GM21825 (cell line): ENCODE measurements around the gene TYW1B.
"Not testable (repeated sequence)": the region's sequence is repeated elsewhere in the genome, so short reads cannot be mapped to it uniquely, and the experiment has no call there.

Experiments used
- ATAC-seq: cut with Tn5 transposase; IDR thresholded peaks from one replicate; pipeline ENCODE4 v1.9.1; 2021; ENCODE audit warnings: mild to moderate bottlenecking, moderate library complexity; ENCODE audit not compliant: unreplicated experiment

The TYW1B gene

GRCh38 chr7:72580142-72580770 is 247.7 kb downstream of the TYW1B start:
- ATAC-seq = not testable (repeated sequence)

- no peak for ATAC-seq
These were observed 250.9 kb downstream of the TYW1B start for GRCh38 chr7:72577107-72577506.

- ATAC-seq = not testable (repeated sequence)
These were observed 266.0 kb downstream of the TYW1B start for GRCh38 chr7:72561988-72562387.

DNA sequence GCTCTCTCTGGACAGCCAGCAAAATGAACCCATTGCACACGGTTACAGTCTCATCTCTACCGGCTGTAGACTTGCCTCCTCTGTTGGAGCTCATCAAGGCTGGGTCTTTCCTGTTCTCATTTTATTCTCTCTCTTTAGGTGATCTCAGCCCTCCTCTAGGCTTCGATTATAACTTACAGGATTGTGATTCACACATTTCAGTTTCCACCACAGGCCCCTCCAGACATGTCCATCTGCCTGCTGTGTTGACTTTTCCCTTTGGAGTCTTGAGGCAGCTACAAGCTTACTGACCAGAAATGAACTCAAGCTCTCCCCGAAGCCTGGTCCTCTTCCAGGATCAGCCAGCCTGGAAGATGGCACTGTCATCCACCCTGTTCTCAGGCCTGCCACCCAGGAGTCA is 268.5 kb downstream of the TYW1B start:
- ATAC-seq = not testable (repeated sequence)

GRCh38 chr7:72556733-72557132 is 271.3 kb downstream of the TYW1B start:
- ATAC-seq = not testable (repeated sequence)

GRCh38 chr7:72555238-72555637 is 272.8 kb downstream of the TYW1B start:
- not testable (repeated sequence) for ATAC-seq

DNA sequence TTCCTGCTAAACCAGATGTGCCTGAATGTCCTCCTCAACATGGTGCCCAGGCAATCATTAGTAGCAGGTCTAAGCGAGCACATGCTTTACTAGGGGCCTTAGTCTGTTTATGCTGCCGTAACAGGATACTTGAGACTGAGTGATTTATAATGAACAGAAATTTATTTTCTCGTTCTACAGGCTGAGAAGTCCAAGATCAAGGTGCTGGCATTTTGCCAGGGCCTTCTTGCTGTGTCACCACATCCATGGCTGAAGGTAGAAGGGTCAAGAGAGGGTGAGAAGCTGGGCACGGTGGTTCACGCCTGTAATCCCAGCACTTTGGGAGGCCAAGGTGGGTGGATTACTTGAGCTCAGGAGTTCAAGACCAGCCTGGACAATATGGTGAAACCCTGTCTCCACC is 273.6 kb downstream of the TYW1B start:
- not testable (repeated sequence) for ATAC-seq

GRCh38 chr7:72550454-72550853 is 277.5 kb downstream of the TYW1B start:
- ATAC-seq = not testable (repeated sequence)

DNA sequence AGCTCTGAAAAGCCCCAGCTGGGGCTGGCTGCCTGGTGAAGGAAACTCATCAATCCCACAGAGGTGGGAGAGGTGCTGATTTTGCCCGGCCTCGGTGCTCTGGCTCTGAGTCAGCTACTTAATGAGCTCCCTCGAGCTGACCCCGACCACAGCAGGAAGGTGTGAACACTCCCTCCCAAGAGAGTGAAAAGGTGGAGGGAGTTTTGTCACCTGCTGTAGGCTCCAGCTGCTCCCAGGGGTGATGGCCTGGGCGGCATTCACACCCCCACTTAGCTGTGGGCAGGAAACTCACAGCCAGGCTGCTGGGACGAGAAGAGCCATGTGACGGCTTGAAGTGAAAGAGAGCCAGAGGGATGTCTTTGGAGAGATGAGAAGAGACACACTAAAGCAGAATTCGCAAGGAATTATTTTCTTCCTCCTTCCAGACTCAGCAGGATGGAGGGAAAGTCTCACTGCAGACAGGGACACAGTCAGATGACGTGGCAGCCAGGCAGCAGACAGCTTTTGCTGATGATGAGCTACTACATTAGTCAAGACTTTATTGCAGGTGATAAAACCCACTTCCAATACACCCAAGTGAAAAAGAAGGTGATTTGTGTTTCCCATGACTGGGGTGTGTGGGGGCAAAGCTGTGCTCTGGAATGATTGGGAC is 281.3 kb downstream of the TYW1B start:
- ATAC-seq = not testable (repeated sequence)

GRCh38 chr7:72544531-72544930 is 283.5 kb downstream of the TYW1B start:
- ATAC-seq = not testable (repeated sequence)

DNA sequence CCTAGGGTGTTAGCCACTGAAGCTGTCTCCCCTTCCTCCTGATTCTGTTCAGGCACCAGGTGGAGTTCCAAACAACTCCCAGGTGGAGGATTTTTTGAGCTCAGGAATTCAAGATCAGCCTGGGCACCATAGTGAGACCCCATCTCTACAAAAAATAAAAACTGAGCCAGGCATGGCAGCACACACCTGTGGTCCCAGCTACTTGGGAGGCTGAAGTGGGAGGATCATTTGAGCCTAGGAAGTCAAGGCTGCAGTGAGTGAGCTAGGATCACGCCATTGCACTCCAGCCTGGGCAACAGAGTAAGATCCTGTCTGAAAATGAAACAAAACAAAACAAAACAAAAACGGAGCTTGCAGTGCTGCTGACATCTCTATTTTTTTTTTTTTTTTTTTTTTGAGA is 287.1 kb downstream of the TYW1B start:
- no peak for ATAC-seq

DNA sequence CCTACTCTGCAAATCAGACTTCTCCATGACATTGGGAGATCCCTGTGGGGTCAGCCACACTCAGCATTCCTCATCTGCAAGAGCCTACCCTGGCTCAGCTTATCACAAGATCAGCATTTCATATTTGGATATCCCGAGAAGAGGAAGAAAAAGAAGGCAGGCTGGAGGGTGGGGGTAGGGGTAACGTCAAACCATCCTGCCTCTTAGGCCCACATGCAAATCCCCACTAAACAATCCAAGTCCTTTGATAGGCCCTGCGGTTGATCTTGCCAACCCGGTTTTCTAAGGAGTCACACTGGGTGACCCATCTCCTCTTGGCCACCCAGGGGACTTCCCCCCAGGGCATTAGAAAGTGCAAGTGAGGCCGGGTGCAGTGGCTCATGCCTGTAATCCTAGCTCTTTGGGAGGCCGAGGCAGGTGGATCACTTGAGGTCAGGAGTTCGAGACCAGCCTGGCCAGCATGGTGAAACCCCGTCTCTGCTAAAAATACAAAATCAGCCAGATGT is 287.8 kb downstream of the TYW1B start:
- ATAC-seq = no peak

DNA sequence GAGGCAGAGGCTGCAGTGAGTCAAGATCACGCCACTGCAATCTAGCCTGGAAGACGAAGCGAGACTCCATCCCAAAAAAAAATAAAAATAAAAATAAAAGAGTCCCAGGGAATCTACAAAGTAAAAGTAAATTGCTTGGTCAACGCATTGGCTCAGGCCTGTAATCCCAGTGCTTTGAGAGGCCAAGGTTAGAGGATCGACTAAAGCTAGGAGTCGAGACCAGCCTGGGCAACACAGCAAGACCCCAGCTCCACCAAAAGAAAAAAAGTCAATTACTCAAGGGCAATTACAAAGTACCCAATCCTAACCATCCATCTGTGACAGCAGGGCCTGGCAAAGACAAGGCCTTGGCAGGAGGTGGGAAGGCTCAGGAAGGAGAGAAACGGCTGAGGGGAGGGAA is 288.3 kb downstream of the TYW1B start:
- no peak for ATAC-seq

DNA sequence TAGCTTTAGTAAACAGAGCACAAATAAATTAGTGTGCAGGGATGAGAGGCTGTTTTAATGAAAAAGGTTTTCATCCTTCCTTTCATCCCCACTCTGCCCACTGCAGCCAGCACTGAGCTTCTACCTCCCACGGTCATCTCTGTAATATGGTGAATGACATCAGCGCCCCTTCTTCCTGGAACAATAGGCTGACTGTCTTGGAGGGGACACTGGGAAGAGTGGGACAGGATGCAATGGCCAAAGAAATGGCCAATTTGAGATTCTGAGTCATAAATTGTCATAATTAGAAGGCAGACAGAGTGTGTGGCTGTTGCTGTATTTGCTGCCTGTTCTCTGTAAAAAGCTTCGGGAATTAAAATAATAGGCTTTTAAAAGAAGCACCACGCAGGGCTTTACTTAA is 289.1 kb downstream of the TYW1B start:
- ATAC-seq = no peak

DNA sequence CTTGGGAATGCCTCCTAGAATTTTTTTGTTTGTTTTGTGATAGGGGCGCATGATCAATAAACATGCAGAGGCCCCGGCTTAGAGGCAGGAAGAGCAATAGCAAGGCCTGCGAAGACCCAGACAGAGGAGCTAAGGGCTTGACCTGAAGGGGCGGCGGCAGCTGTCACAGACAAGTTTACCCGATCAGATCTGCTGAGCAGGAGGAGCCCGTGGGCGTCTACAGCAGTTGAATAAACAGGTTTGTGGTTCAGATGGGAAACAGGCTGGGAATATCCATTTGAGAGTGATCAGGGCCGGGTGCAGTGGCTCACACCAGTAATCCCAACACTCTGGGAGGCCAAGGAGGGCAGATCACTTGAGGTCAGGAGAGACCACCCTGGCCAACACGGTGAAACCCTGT is 289.9 kb downstream of the TYW1B start:
- no peak for ATAC-seq

DNA sequence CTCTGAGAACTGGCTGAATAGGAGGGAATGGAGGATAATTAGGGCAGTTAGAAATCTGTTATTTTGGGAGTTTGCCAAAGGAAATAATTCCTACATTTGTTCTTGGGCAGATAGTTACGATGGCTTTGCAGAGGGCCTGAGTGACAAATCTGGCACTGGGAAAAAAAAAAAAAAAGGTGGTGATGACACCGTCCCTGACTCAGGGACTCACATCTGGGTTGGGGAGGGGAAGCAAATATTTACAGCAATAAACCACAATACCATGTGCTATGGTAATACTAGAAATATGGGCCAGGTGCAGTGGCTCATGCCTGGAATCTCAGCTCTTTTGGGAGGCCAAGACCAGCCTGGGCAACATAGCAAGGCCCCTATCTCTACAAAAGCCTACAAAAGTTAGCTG is 292.0 kb downstream of the TYW1B start:
- not testable (repeated sequence) for ATAC-seq

DNA sequence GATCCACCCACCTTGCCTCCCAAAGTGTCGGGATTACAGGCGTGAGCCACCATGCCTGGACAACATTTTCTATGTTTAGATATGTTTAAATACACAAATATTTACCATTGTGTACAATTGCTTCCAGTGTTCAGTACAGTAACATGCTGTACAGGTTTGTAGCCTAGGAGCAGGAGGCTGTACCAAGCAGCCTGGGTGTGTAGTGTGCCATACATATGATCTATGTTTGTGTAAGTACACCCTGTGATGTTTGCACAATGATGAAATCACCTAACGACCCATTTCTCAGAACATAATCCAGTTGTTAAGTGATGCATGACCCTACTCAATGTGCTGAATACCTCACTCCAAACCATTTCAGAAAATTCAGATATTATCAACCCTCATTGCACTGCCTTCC is 297.0 kb downstream of the TYW1B start:
- ATAC-seq = not testable (repeated sequence)
